Mononuclear cell (primary cell): ENCODE data around the gene MICU2. TPM values are rescaled to one million over a fixed set of nuclear protein-coding genes. Genes with fewer than 3 reads are reported as not detected.

Experiments
- H3K27me3 ChIP-seq: 2 replicates; pipeline ENCODE4 v1.6.0; 2011; ENCODE audit warnings: low read length, control low read depth; ENCODE audit not compliant: insufficient read depth
- H3K4me1 ChIP-seq: 2 replicates; pipeline ENCODE4 v1.5.1; 2011; ENCODE audit warnings: mild to moderate bottlenecking, low read length, control low read depth; ENCODE audit not compliant: insufficient read depth
- H3K4me3 ChIP-seq: 2 replicates; pipeline ENCODE4 v1.5.1; 2011; ENCODE audit warnings: mild to moderate bottlenecking, low read length, moderate library complexity
- H3K9me3 ChIP-seq: 2 replicates; pipeline ENCODE4 v1.5.1; 2011; ENCODE audit warnings: low read depth, mild to moderate bottlenecking, control low read depth, low read length
- total RNA-seq: library from RNA; depleted of rRNA; stranded (reverse); fragments of >200 nt; gene quantifications from one replicate; pipeline ENCODE4 v1.2.3, GENCODE V29; 2012

MICU2 gene
- total RNA-seq, 1 donor, result 60.3 TPM

DNA sequence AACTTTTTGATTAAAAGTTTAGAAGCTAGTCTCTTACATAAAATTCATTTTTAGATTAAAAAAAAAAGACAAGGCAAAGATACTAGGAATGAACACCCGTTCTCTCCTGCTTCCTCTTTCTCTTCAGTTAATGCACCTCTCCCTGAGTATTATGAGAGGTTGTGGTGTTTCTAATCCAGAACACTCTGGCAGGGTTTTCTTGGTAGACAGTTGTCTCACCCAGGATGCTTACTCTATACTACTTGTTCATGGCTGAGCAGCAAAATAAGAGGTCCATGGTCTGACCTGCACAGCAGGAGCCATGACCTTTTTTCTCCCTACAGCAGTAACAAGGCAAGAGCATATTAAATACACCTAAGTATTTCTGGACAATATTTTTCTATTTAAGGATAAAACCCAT lies 62.0 kb downstream of the MICU2 start:
- H3K4me1 ChIP-seq, result peaks cover 4% of the 10 kb centered on the region
- H3K4me3 ChIP-seq, result no peak overlapping the region
- no peaks in the 10 kb centered on the region for H3K9me3 ChIP-seq
- H3K27me3 ChIP-seq, result no peaks in the 10 kb centered on the region

- Histone ChIP-seq H3K27me3 (no peaks in the 10 kb centered on the region), H3K4me3 (no peak overlapping the region), H3K9me3 (no peaks in the 10 kb centered on the region)
These were observed 62.7 kb downstream of the MICU2 start for GRCh38 chr13:21541271-21541670.

GRCh38 chr13:21539687-21540086 lies 64.3 kb downstream of the MICU2 start:
- Histone ChIP-seq H3K4me3 (no peak overlapping the region), H3K27me3 (no peaks in the 10 kb centered on the region), H3K4me1 (peaks cover 2% of the 10 kb centered on the region), H3K9me3 (no peaks in the 10 kb centered on the region)

More at GRCh38 chr13:21541271-21541670, 62.7 kb downstream of the MICU2 start:
- H3K4me1 ChIP-seq, result peaks cover 4% of the 10 kb centered on the region

DNA sequence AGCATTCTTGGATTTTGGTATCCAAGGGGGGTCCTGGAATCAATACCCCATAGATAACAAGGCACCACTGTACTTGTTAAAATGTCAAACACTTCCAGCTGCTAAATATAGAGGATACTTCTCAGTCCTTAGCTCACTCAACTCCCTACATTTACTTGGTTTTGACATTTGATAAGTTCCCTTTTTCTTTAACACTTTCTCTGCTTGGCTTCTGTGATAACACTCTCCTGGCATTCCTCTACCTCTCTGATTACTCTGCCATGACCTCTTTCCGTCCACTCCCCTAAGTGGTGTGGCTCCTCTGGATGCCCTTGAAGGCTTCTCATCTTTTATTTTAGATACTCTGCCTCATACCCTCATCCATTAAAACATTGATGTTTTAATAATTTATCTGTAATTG lies 65.2 kb downstream of the MICU2 start:
- Histone ChIP-seq H3K9me3 (no peaks in the 10 kb centered on the region), H3K4me3 (no peak overlapping the region), H3K27me3 (no peaks in the 10 kb centered on the region), H3K4me1 (no peaks in the 10 kb centered on the region)

GRCh38 chr13:21538280-21538679 lies 65.7 kb downstream of the MICU2 start:
- H3K27me3 ChIP-seq, result no peaks in the 10 kb centered on the region

DNA sequence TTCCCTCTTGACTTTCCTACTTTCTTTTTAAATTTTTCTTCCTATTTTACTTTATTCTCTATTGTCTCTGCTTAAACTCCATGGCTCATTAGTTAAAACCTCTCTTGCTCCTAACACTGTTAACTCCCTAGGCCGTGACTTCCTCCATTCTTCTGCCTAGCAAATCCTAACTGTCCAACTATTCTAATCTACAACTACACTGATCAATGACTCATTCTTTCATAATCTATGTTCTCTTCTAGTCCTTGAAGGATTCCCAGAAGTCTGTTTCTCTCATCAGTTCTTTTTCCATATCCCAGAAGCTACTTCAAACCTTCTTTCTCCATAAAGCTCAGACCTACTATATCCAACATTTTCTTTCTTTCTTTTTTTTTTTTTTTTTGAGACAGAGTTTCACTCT lies 66.9 kb downstream of the MICU2 start:
- no peaks in the 10 kb centered on the region for H3K9me3 ChIP-seq
- H3K4me1 ChIP-seq, result no peaks in the 10 kb centered on the region
- H3K27me3 ChIP-seq, result no peaks in the 10 kb centered on the region
- H3K4me3 ChIP-seq, result no peak overlapping the region

More at GRCh38 chr13:21538280-21538679, 65.7 kb downstream of the MICU2 start:
- H3K9me3 ChIP-seq, result no peaks in the 10 kb centered on the region
- no peaks in the 10 kb centered on the region for H3K4me1 ChIP-seq
- no peak overlapping the region for H3K4me3 ChIP-seq

- H3K4me1 ChIP-seq, result no peaks in the 10 kb centered on the region
- H3K27me3 ChIP-seq, result no peaks in the 10 kb centered on the region
- H3K9me3 ChIP-seq, result no peaks in the 10 kb centered on the region
- H3K4me3 ChIP-seq, result no peak overlapping the region
These were observed 69.2 kb downstream of the MICU2 start for GRCh38 chr13:21534760-21535159.

DNA sequence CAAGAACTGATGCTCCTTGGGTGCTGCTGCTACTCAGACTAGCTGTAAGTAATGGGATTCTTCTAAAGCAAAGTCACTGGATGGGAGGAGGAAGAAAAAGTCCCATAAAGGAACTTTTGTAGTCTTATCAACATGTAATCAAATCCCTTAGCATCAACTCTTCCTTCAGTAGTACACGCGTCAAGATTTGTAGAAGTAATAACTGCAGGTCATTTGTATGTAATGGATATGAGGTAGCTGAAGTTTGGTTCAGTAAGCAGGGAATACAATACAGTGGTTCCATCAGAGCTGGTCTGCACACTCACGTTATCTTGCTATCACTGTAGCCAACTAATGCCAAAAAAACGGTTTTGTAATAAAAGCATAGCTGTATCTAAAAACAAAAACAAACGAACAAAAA lies 72.5 kb downstream of the MICU2 start:
- no peaks in the 10 kb centered on the region for H3K27me3 ChIP-seq
- no peaks in the 10 kb centered on the region for H3K9me3 ChIP-seq
- H3K4me3 ChIP-seq, result no peak overlapping the region

DNA sequence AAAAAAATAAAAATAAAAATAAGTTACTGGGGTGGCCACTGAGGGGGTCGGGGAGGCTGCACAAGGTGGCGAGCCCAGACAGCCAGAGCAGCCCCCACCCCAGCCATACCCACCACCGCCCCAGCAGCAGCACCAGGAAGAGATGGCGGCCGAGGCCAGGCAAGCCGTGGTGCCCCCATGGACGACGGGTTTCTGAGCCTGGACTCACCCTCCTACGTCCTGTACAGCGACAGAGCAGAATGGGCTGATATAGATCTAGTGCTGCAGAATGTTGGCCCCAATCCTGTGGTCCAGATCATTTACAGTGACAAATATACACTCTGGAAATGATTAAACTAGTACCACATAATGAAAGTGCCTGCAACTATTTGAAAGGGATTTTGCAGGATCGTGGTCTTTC lies 73.3 kb downstream of the MICU2 start:
- H3K4me1 ChIP-seq, result peaks cover 4% of the 10 kb centered on the region

More for the DNA sequence above, 72.5 kb downstream of the MICU2 start:
- peaks cover 4% of the 10 kb centered on the region for H3K4me1 ChIP-seq

GRCh38 chr13:21529146-21529893 lies 74.7 kb downstream of the MICU2 start:
- Histone ChIP-seq H3K27me3 (no peaks in the 10 kb centered on the region), H3K4me1 (peaks cover 4% of the 10 kb centered on the region), H3K9me3 (no peaks in the 10 kb centered on the region), H3K4me3 (no peak overlapping the region)

More for the DNA sequence above, 73.3 kb downstream of the MICU2 start:
- H3K27me3 ChIP-seq, result no peaks in the 10 kb centered on the region
- no peak overlapping the region for H3K4me3 ChIP-seq
- no peaks in the 10 kb centered on the region for H3K9me3 ChIP-seq

DNA sequence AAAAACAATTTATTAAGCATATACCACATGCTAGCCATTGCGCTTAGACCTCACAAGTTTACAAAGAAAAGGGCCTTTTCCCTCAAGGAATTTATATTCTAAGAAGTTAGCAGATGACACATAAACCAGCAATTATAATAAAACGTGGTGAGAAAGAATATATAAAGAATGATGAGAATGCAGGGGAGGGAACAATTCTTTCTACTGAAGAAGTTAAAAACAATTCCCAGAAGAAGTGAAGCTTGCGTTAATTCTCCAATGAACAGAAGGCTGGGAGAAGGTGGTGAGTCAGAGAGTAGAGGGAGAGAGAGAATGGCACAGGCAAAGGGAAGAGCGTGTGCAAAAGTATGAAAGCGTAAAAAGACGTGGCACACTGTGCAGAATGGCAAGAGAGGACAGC lies 75.4 kb downstream of the MICU2 start:
- no peaks in the 10 kb centered on the region for H3K27me3 ChIP-seq
- peaks cover 4% of the 10 kb centered on the region for H3K4me1 ChIP-seq
- H3K9me3 ChIP-seq, result no peaks in the 10 kb centered on the region
- H3K4me3 ChIP-seq, result no peak overlapping the region

DNA sequence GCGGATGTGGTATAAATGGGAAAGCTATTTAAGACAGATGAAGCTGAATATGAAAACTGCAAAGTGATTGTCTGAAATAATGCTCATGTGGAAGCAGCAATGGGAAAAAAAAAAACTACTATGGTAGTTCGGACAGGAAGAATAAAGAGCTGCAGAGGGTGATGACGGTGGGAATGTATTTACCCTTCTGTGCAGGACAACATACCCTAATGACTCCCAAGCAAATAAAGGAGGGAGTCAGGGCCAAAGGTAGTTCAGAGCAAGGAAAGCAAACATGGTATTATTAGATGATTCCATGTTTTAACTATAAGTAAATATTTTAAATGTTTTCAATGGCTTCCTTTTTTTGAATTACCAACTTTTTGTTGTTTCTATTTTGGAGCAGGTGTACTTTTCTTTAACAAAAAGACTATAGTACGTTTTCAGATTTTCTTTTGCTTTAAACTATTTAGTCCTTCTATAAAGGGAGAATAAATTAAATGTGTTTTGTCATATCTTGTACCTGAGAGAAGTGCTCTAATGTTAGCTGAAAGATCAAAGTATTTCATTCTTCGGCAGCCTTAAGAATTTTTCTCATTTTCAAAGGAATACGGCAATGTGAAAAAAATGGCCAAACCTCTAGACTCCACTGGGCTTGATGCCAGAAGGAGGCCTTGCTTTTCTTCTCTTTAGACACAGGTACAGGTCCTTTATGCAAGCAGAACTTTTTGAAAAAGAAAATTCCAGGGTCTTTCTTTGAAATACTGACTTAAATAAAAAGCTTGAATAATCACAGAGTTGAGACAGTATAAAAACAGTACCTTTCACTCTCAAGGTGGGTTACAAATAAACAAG lies 77.0 kb downstream of the MICU2 start:
- Histone ChIP-seq H3K4me3 (no peak overlapping the region), H3K27me3 (no peaks in the 10 kb centered on the region), H3K9me3 (no peaks in the 10 kb centered on the region), H3K4me1 (peaks cover 4% of the 10 kb centered on the region)

GRCh38 chr13:21522847-21523246 lies 81.1 kb downstream of the MICU2 start:
- H3K4me3 ChIP-seq, result no peak overlapping the region
- no peaks in the 10 kb centered on the region for H3K4me1 ChIP-seq
- no peaks in the 10 kb centered on the region for H3K9me3 ChIP-seq
- no peaks in the 10 kb centered on the region for H3K27me3 ChIP-seq

GRCh38 chr13:21522130-21522529 lies 81.8 kb downstream of the MICU2 start:
- Histone ChIP-seq H3K9me3 (no peaks in the 10 kb centered on the region), H3K4me3 (no peak overlapping the region)

GRCh38 chr13:21518617-21519144 lies 85.3 kb downstream of the MICU2 start:
- Histone ChIP-seq H3K27me3 (no peaks in the 10 kb centered on the region), H3K9me3 (no peaks in the 10 kb centered on the region), H3K4me1 (no peaks in the 10 kb centered on the region)

More at GRCh38 chr13:21522130-21522529, 81.8 kb downstream of the MICU2 start:
- H3K27me3 ChIP-seq, result no peaks in the 10 kb centered on the region
- H3K4me1 ChIP-seq, result no peaks in the 10 kb centered on the region

More at GRCh38 chr13:21518617-21519144, 85.3 kb downstream of the MICU2 start:
- no peak overlapping the region for H3K4me3 ChIP-seq
